ENCODE measurements around the gene HNRNPA2B1.
"Not testable (repeated sequence)": the region's sequence is repeated elsewhere in the genome, so short reads cannot be mapped to it uniquely, and the experiment has no call there.

HNRNPA2B1 gene

GRCh38 chr7:26184281-26185101 lies 16.1 kb downstream of the HNRNPA2B1 start:
- not testable (repeated sequence) for DNase-seq

GRCh38 chr7:26183545-26184280 lies 16.8 kb downstream of the HNRNPA2B1 start:
- DNase-seq, result no peak

GRCh38 chr7:26182706-26183105 lies 17.8 kb downstream of the HNRNPA2B1 start:
- no peak for DNase-seq

- DNase-seq, result no peak
These were observed 18.3 kb downstream of the HNRNPA2B1 start for GRCh38 chr7:26182283-26182682.

GRCh38 chr7:26181474-26182227 lies 18.9 kb downstream of the HNRNPA2B1 start:
- no peak for DNase-seq

- no peak for DNase-seq
These were observed 19.8 kb downstream of the HNRNPA2B1 start for GRCh38 chr7:26180792-26181198.

- DNase-seq, result no peak
These were observed 20.6 kb downstream of the HNRNPA2B1 start for GRCh38 chr7:26179826-26180497.

GRCh38 chr7:26179422-26179821 lies 21.1 kb downstream of the HNRNPA2B1 start:
- no peak for DNase-seq

- DNase-seq, result no peak
These were observed 22.1 kb downstream of the HNRNPA2B1 start for GRCh38 chr7:26178272-26178960.

- DNase-seq, result not testable (repeated sequence)
These were observed 23.3 kb downstream of the HNRNPA2B1 start for GRCh38 chr7:26177269-26177668.

- DNase-seq, result not testable (repeated sequence)
These were observed 23.9 kb downstream of the HNRNPA2B1 start for GRCh38 chr7:26176696-26177095.

- not testable (repeated sequence) for DNase-seq
These were observed 24.6 kb downstream of the HNRNPA2B1 start for GRCh38 chr7:26175903-26176302.

GRCh38 chr7:26172048-26172447 lies 28.5 kb downstream of the HNRNPA2B1 start:
- DNase-seq, result no peak

- DNase-seq, result no peak
These were observed 28.9 kb downstream of the HNRNPA2B1 start for GRCh38 chr7:26171601-26172000.

GRCh38 chr7:26170663-26171062 lies 29.9 kb downstream of the HNRNPA2B1 start:
- no peak for DNase-seq

GRCh38 chr7:26169271-26169670 lies 31.3 kb downstream of the HNRNPA2B1 start:
- no peak for DNase-seq

- DNase-seq, result no peak
These were observed 32.0 kb downstream of the HNRNPA2B1 start for GRCh38 chr7:26168458-26169023.

GRCh38 chr7:26167303-26167934 lies 33.1 kb downstream of the HNRNPA2B1 start:
- no peak for DNase-seq

GRCh38 chr7:26166684-26167266 lies 33.8 kb downstream of the HNRNPA2B1 start:
- DNase-seq, result no peak

GRCh38 chr7:26165950-26166683 lies 34.4 kb downstream of the HNRNPA2B1 start:
- DNase-seq, result no peak
